GM21786 (cell line): ENCODE measurements around the gene MYPOP.

Source experiments
- ATAC-seq: cut with Tn5 transposase; IDR thresholded peaks from one replicate; pipeline ENCODE4 v1.9.1; 2021; ENCODE audit not compliant: unreplicated experiment

The MYPOP gene

DNA sequence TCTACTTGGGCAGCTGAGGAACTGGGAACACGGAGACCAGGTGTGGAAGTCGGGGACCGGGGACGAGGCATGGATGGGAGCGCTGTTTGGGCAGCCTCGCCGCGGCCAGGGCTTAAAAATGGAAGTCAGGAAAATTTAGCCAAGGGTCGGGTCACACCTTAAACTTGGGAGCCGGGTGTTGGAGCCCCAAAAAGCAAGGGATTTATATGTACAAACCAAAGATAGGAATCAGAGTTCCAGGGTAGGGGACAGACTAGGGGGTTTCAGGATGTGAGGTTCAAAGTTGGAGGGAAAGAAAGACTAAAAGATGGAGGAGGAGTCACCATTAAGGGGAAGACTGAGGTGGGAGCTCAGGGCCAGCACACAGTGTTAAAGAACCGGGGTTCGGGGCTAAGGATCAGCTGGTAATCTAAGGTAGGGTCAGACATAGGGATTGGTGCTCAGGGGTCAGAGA lies 37.8 kb downstream of the MYPOP start:
- ATAC-seq: no peak

DNA sequence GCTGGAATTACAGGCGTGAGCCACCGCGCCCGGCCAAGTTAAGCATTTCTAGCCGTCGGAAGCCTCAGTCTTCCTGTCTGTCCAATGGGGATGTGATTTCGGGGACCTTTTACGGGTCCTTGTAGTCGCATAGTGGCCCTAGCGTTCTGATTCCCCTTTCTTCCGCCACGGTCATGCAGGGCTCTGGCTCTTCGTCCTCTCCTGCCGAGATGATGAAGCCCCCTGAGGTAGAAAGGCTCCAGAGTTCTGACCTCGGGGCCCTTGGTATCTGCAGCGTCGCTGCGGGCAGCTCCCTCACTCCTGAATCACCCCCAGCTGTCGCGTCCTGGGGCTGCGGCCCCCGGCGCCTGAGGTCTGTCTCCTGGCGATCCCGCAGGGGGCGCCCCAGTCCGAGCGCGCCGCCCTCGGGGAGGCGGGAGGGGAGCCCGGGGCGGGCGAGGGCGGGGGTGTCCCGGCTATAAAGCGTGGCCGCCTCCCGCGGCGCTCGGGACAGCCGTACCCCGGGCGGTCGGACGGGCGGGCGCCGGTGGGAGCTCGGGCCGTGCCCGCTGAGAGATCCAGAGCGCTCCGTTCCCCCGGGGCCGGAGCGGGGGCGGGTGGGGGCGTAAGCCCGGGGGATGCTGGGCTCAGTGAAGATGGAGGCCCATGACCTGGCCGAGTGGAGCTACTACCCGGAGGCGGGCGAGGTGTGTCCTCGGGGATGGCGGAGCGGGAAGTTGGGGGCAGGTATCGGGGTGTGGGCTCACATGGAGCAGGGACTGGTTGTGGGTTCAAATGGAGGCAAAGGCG lies 38.4 kb downstream of the MYPOP start, which contains the start of gene FOXA3:
Gene FOXA3 (plus strand): TSS at position 487 of the 789 bp plus-strand sequence. CDS start 131 bp downstream, at position 618.
- no peak for ATAC-seq

DNA sequence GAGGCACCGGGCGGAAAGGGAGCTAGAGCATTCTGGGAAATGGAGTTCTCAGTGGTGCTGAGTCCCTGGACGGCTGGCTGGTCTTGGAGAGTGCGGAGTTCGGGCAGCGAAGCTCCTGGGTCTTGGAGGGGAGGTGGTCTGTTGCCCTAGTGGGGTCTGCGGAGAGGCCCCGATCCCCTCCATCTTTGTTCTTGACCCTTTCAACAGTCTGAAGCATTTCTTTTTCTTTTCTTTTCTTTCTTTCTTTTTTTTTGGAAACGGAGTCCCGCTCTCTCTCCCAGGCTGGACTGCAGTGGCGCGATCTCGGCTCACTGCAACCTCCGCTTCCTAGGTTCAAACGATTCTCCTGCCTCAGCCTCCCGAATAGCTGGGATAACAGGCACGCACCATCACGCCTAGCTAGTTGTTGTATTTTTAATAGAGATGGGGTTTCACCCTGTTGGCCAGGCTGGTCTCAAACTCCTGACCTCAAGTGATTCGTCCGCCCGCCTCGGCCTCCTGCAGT lies 39.0 kb downstream of the MYPOP start:
- no peak for ATAC-seq

DNA sequence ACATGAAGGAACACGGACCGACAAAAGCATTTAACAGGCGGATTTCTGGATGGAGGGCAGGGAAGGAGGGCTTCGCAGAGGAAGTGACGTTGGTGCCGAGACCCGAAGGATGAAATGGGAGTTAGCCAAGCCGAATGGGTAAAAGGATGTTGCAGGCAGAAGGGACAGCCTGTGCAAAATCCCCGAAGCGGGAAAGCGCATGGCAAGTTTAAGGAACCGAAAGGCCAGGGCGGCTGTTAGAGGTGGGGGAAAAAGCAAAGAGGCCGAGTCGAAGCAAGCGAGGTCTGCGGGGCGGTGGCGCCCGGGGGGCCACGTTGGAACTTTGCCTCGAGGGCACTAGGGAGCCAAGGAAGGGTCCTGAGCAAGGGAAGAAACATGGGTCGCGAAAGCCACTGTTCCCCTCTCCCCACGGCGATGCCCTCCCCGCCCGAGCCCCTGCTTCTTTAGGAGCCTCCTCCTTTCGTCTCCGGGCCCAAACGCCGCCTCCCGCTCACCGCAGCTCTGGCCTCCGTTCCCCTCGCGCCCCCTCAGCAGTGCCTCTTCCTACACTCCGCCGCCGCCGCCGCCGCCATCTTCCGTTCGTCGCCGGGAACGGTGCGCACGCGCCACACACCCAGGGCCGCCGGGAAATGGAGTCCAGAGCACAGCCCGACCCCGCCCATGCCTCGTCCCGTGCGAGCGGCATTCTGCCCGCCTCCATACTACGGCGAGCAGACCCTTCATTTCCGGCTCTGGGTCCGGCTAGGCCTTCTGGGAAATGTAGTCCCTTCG lies 39.7 kb downstream of the MYPOP start, which contains the start of gene SYMPK:
Gene SYMPK (minus strand): TSS at position 584 of the 771 bp plus-strand sequence. CDS start 8,652 bp downstream, outside the sequence.
- ATAC-seq: peak; percentile 80

DNA sequence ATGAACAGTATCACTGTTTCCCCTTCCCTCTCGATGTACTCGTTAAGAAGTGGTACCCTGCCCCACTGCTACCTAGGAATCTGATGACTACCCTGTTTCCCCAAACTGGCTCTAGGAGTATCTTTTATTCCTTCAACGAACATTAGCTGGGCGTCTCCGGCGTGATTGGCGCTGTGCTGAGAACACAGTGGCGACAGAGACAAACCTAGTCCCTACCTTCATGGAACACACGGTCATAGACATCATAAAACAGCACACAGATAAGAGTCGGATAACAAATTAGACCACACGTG lies 40.2 kb downstream of the MYPOP start:
- no peak for ATAC-seq

DNA sequence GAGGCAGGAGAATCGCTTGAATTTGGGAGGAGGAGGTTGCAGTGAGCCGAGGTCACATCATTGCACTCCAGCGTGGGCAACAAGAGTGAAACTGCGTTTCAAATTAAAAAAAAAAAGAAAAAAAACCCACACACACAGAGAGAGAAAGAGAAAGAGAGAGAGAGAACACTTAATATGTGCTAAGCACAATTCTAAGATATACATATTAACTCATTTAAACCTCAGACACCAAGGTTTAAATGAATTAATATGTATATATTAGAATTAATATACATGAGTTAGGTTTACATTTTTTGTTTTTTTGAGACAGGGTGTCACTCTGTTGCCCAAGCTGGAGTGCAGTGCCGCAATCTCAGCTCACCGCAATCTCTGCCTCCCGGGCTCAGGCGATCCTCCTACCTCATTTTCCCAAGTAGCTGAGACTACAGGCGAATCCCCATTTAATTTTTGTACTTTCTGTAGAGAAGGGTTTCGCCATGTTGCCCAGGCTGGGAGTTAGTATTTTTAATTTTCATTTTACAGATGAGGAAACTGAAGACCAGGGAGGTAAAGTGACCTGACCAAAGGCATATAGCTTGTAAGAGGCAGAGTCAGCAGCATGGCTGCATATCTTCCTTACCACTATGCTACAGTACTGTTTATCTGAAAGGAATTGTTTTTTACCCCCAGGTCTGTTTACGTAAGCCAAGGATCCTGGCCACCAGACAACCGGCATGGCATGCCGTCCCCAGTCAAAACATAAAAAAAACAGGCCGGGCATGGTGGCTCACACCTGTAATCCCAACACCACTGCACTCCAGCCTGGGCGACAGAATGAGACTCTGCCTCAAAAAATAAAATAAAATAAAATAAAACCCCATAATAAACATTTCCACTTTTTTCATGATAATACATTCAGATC lies 41.8 kb downstream of the MYPOP start:
- no peak for ATAC-seq

DNA sequence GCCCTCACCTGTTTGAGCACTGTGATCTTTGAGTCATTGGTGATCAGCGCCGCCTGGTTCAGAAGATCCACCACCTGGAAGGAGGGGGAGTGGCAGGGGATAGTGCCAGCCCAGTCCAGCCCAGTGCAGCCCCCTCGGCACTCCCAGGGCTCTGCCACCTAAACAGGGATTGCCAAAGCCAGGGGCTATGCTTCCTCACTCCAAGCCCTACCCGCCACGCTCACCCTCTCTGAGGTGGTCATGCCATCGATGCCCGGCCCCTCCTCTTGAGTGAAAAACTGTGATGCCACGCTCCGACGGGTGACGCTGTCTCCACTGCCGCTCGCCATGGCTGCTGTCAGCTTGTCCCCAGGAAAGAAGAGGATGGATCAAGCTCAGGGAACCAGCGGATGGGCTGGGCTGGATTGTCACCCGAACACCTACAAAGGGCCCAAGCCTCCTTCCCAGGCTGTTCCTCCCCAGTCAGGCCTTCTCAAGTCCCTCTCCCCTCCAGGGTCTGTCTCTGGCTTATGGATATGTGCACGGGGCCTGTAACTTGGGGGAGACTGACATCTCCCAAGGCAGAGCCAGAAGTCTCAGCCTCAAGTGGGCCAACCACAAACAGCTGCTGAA lies 48.1 kb downstream of the MYPOP start:
- no peak for ATAC-seq

DNA sequence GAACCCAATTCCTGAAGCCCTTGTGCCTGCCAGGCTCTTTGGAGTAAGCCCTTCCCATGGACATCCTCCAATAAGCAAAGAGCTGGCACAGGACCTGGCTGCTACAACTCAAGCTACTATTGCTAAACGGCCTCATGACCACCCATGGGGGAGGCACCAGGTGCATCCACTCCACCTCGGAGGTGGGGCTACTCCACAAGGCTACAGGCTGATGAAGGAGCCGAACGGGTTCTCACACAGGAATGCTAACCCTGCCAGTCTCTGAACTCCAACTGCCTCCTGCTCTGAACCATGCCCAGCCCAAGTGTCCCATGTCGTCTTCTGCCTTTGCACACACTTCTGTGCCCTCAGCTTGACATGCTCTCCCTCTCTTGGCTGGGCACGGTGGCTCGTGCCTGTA lies 49.4 kb downstream of the MYPOP start:
- no peak for ATAC-seq

DNA sequence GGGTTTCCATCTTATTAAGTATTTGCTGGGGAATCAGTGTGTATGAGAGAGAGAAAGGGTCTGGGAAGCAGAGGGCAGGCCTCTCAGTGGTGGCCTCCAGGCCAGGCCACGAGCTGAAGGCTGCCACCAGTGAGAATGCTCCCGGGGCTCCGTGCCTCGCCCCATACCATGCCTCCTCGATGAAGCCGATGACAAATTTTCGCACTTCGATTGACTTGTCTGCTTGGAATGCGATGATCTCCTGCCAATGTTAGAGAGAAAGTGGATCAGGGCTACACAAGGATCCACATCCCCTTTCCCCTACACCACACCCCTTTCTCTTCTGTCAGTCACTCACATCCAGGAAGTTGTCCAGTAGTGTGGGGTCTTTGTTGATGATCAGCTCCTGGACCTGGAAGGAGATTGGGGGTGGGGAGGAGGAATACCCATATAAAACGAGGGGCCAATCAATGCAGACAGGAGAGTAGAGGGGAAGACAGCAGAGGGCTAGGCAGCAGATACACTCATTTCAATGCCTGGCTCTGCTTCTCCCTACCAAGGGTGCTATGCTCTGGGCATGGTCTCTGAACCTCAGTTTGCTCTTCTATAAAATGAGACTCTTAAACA lies 50.2 kb downstream of the MYPOP start:
- ATAC-seq: no peak

DNA sequence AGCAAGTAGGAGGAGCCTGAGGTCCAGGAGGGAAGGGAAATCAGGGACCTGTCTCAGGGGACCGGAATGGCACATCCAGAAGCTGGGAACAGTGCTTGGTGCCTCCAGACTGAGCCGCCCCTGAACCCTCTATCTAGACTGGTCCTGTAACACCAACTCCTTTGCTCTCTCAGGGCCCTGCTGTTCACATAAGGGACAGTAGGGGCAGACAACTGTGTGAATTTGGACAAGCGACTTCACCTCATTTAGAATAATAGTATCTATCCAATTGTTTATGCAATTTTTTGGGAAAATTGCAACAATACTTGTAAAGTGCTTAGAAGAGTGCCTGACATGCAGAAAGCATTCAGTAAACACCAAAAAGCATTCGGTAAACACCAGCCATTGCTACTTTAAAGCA lies 53.5 kb downstream of the MYPOP start:
- ATAC-seq: no peak

DNA sequence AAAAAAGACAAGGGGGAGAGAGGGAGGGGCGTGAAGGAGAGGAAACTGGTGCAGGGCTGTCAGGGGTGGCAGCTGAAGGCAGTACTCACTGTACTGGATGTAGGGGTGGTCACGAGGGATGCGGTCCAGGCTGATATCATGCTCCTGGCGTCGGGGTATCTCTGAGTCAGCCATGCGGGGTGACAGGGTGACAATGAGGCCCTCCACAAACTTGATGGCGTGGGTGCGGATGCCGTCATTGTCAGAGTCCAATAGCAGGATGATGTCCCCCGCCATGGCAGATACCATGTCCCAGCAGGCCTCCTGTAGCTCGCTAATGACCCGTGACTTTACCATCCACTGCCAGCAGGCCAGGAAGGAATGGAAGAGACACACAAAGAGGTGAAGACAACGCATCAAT lies 54.8 kb downstream of the MYPOP start:
- ATAC-seq: no peak

DNA sequence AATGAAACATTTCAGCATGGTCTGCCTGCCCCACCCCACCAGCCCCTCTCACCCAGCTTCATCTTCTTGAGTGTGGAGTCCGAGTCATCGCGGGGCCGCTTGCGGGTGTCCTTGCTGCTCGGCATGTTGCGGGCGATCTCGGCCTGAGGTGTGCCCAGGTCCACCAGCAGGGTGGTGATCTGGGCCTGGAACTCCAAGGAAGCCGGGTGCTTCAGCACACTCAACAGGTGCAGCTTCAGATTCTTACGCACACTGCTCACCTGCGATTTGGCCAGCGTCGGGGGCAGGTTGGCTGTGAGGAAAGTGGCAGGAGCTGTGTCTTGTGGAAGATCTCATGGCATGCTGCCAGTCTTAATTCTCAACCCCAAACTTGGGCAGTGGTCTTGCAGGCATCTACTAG lies 60.2 kb downstream of the MYPOP start:
- ATAC-seq: no peak
